ENCODE data around the gene SYPL2.
A peak's percentile ranks its signal among the peaks of the same experiment; 100 is the strongest.
"Not testable (repeated sequence)": the region's sequence is repeated elsewhere in the genome, so short reads cannot be mapped to it uniquely, and the experiment has no call there.

The SYPL2 gene

GRCh38 chr1:109472779-109473178 is 6.4 kb downstream of the SYPL2 start:
- DNase-seq (ENCODE audit: low spot score): no peak

GRCh38 chr1:109473284-109474057 is 7.1 kb downstream of the SYPL2 start:
- DNase-seq (ENCODE audit: low spot score): not testable (repeated sequence)

GRCh38 chr1:109474697-109475096 is 8.4 kb downstream of the SYPL2 start:
- DNase-seq (ENCODE audit: low spot score): no peak

- DNase-seq (ENCODE audit: low spot score): no peak
Observed at GRCh38 chr1:109475261-109475660, 8.9 kb downstream of the SYPL2 start.

GRCh38 chr1:109476825-109477224 is 10.5 kb downstream of the SYPL2 start:
- no peak for DNase-seq (ENCODE audit: low spot score)

GRCh38 chr1:109477821-109478220 is 11.5 kb downstream of the SYPL2 start:
- DNase-seq (ENCODE audit: low spot score): no peak

GRCh38 chr1:109478806-109479205 is 12.5 kb downstream of the SYPL2 start:
- no peak for DNase-seq (ENCODE audit: low spot score)

- no peak for DNase-seq (ENCODE audit: low spot score)
Observed at GRCh38 chr1:109479311-109479710, 13.0 kb downstream of the SYPL2 start.

GRCh38 chr1:109479901-109480300 is 13.6 kb downstream of the SYPL2 start:
- DNase-seq (ENCODE audit: low spot score): no peak

- no peak for DNase-seq (ENCODE audit: low spot score)
Observed at GRCh38 chr1:109481646-109482045, 15.3 kb downstream of the SYPL2 start.

GRCh38 chr1:109482242-109482641 is 15.9 kb downstream of the SYPL2 start:
- DNase-seq (ENCODE audit: low spot score): no peak

GRCh38 chr1:109482791-109483671 is 16.7 kb downstream of the SYPL2 start:
- no peak for DNase-seq (ENCODE audit: low spot score)

GRCh38 chr1:109483672-109484518 is 17.5 kb downstream of the SYPL2 start, which contains the start of gene ATXN7L2:
Gene ATXN7L2, plus strand, starts transcription at chr1:109483905. Its CDS starts 49 bp downstream, at chr1:109483954.
- DNase-seq (ENCODE audit: low spot score): peak; percentile 100

- DNase-seq (ENCODE audit: low spot score): peak; percentile 31
Observed at GRCh38 chr1:109484519-109484975, 18.2 kb downstream of the SYPL2 start.

- DNase-seq (ENCODE audit: low spot score): no peak
Observed at GRCh38 chr1:109485001-109485400, 18.7 kb downstream of the SYPL2 start.

- DNase-seq (ENCODE audit: low spot score): no peak
Observed at GRCh38 chr1:109487261-109487660, 20.9 kb downstream of the SYPL2 start.

GRCh38 chr1:109488201-109488600 is 21.9 kb downstream of the SYPL2 start:
- no peak for DNase-seq (ENCODE audit: low spot score)

GRCh38 chr1:109488696-109489095 is 22.4 kb downstream of the SYPL2 start:
- no peak for DNase-seq (ENCODE audit: low spot score)

GRCh38 chr1:109490029-109490933 is 23.9 kb downstream of the SYPL2 start:
- peak; percentile 86 for DNase-seq (ENCODE audit: low spot score)

GRCh38 chr1:109490934-109491302 is 24.6 kb downstream of the SYPL2 start:
- no peak for DNase-seq (ENCODE audit: low spot score)

GRCh38 chr1:109491372-109491771 is 25.0 kb downstream of the SYPL2 start:
- no peak for DNase-seq (ENCODE audit: low spot score)
